Measurements from ENCODE around the gene SND1.

DNA sequence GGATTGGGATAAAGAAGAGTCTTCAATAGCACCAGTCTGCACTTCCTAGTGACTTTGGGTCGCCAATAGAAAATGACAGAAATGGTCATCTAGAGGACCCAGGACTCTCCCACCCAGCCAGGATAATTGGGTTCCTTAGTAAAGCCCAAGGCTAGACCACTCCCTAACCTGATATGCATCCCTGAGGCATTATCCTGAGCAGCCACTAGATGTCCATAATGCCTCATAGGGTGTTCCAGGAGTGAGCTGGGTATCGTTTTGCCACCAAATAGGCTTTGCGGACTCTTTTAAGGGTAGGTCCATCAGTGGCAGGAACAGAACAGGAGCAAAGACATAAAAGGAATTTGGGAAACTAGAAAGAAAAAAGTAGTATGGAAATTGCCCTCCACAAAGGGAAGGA is 383.7 kb downstream of the SND1 start:
- TF ChIP-seq POLR2A (IDR thresholded peaks at IDR 0.05; ENCODE audit: low read length) (no peak), GATA1 (IDR thresholded peaks at IDR 0.05; ENCODE audit: low read depth, low read length) (no peak)

Data from erythroblast (primary cell).